RWPE1 (cell line): ENCODE results near the gene ILDR1.
"Not testable (repeated sequence)": the region's sequence is repeated elsewhere in the genome, so short reads cannot be mapped to it uniquely, and the experiment has no call there.

Experiments used
- CTCF ChIA-PET: fragments of 350-600 bp; sonication (Branson Sonifier 250); formaldehyde crosslinking; extraction: SDS; loops from one replicate; lab custom pipeline; 2021; lab: Yijun Ruan, JAX
- POLR2A ChIA-PET: fragments of 400-600 bp; formaldehyde crosslinking; extraction: SDS; loops from one replicate; lab custom pipeline; 2020; ENCODE audit warnings: antibody characterized with exemption; ENCODE audit not compliant: low non-redundant PET; lab: Yijun Ruan, JAX
- DNase-seq: peaks from one replicate; pipeline ENCODE4 v3.0.0; 2012; ENCODE audit warnings: low spot score
- H3K27ac ChIP-seq: fragments of 450-650 bp; 2 replicates; pipeline ENCODE4 v1.5.1; 2017
- CTCF ChIP-seq: fragments of 450-650 bp; conservative IDR thresholded peaks from 2 replicates; pipeline ENCODE4 v1.5.1; 2017; ENCODE audit warnings: low read depth, mild to moderate bottlenecking

ILDR1 gene

GRCh38 chr3:121956363-121956762, 65.7 kb downstream of the ILDR1 start:
- no peak for TF ChIP-seq CTCF
- CTCF ChIA-PET, result interaction anchor here (0.7 kb wide), 1 partner anchor 112 kb away, joined by 3 read pairs; no protein-coding TSS in a partner anchor
- DNase-seq, result no peak
- H3K27ac ChIP-seq, result no peak overlapping the region
- POLR2A ChIA-PET, result interaction anchor here (0.7 kb wide), 1 partner anchor 12 kb away, joined by 3 read pairs; no protein-coding TSS in a partner anchor

- no peak for TF ChIP-seq CTCF
- no peak for DNase-seq
- POLR2A ChIA-PET, result no interaction called here
- CTCF ChIA-PET, result no interaction called here
- H3K27ac ChIP-seq, result no peak overlapping the region
These were observed 70.6 kb downstream of the ILDR1 start for GRCh38 chr3:121951291-121951919.

DNA sequence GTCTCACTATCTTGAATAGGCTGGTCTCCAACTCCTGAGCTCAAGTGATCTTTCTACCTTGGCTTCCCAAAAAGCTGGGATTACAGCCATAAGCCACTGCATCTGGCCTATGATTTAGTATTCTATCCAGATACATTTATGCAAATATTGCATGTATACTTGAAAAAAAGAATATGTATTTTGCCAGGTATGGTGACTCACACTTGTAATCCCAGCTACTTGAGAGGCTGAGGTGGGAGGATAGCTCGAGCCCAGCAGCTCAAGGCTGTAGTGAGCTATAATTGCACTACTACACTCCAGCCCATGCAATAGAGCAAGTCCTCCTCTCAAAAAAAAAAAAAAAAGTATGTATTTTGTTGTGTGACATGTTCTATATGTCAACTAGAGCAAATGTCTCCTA, 73.4 kb downstream of the ILDR1 start:
- no peak overlapping the region for H3K27ac ChIP-seq
- no peak for TF ChIP-seq CTCF
- ChIA-PET POLR2A (no interaction called here), CTCF (no interaction called here)
- no peak for DNase-seq

GRCh38 chr3:121943431-121943830, 78.6 kb downstream of the ILDR1 start:
- CTCF ChIA-PET, result no interaction called here
- POLR2A ChIA-PET, result no interaction called here
- no peak for DNase-seq
- no peak overlapping the region for H3K27ac ChIP-seq
- TF ChIP-seq CTCF, result no peak

- no peak for TF ChIP-seq CTCF
- POLR2A ChIA-PET, result no interaction called here
- H3K27ac ChIP-seq, result no peak overlapping the region
- peak; percentile 45 for DNase-seq
- CTCF ChIA-PET, result no interaction called here
These were observed 79.8 kb downstream of the ILDR1 start for GRCh38 chr3:121942116-121942786.

DNA sequence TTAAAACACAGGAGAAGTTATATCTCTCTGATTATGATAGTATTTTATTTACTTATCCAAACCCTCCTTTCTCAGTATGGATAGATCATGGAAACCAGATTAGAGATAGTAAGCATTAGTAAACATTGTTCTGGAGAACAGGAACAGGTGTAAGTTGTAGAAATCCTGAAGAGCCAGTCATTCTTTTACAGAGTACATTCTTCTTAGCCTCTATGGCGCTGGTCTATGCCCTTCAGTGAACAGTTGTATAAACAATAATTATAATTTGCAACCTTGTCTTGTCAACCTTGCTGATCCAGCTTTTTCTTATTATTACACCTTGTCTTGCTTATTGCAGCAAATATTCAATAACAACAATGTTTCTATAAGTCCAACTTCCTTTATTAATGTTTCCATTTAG, 80.5 kb downstream of the ILDR1 start:
- H3K27ac ChIP-seq, result no peak overlapping the region
- no peak for TF ChIP-seq CTCF
- no peak for DNase-seq
- POLR2A ChIA-PET, result no interaction called here
- CTCF ChIA-PET, result no interaction called here

- DNase-seq, CTCF ChIA-PET, H3K27ac ChIP-seq, POLR2A ChIA-PET: not testable (repeated sequence)
These were observed 83.7 kb downstream of the ILDR1 start for GRCh38 chr3:121938141-121938855.
